H1 (cell line): ENCODE data around the gene WIPF1. TPM values are rescaled to one million over a fixed set of nuclear protein-coding genes. Genes with fewer than 3 reads are reported as not detected.

Source experiments
- CTCF ChIA-PET: fragments of 300-600 bp; sonication (Branson Sonifier 250); formaldehyde crosslinking; loops from one replicate; lab custom pipeline; 2021; ENCODE audit not compliant: partially characterized antibody; lab: Charles Lee
- POLR2A ChIA-PET: fragments of 300-600 bp; sonication (Branson Sonifier 250); formaldehyde crosslinking; loops from one replicate; lab custom pipeline; 2021; ENCODE audit warnings: inconsistent platforms; ENCODE audit not compliant: partially characterized antibody; lab: Charles Lee
- DNase-seq, 2 experiments: peaks; one replicate each; pipeline versions ENCODE4 v3.0.0 to v3.0.0-alpha.2; 2010 to 2022; ENCODE audit warnings: low spot score in 2 of 2, low read depth in 1 of 2, mixed read lengths in 1 of 2
- FAIRE-seq: peaks from 2 replicates; lab custom pipeline; 2011; peaks lifted over from hg19 to GRCh38; lab: Jason Lieb, UNC
- H2AFZ ChIP-seq: 2 replicates; pipeline ENCODE4 v1.8.1; 2012; ENCODE audit warnings: low read length, inconsistent platforms
- H2AK5ac ChIP-seq: 2 replicates; pipeline ENCODE4 v1.6.1; 2013; ENCODE audit warnings: low read depth, low read length
- H2BK120ac ChIP-seq: replicated peaks from 2 replicates; pipeline ENCODE3; 2013; ENCODE audit warnings: low read depth, low read length, inconsistent platforms
- H2BK12ac ChIP-seq: 2 replicates; pipeline ENCODE4 v1.6.1; 2013; ENCODE audit warnings: low read depth, low read length
- H2BK15ac ChIP-seq: 2 replicates; pipeline ENCODE4 v1.6.1; 2013; ENCODE audit warnings: low read length
- H2BK20ac ChIP-seq: 2 replicates; pipeline ENCODE4 v1.6.1; 2013; ENCODE audit warnings: low read length
- H2BK5ac ChIP-seq: 2 replicates; pipeline ENCODE4 v1.6.1; 2013; ENCODE audit warnings: low read depth, low read length
- H3K14ac ChIP-seq: 2 replicates; pipeline ENCODE4 v1.6.1; 2013; ENCODE audit warnings: inconsistent platforms; ENCODE audit not compliant: insufficient read length
- H3K18ac ChIP-seq: 2 replicates; pipeline ENCODE4 v1.6.1; 2013; ENCODE audit warnings: low read length; ENCODE audit errors: extremely low read depth
- H3K23ac ChIP-seq: 2 replicates; pipeline ENCODE4 v1.6.1; 2013; ENCODE audit warnings: inconsistent platforms; ENCODE audit not compliant: insufficient read length
- H3K23me2 ChIP-seq: 2 replicates; pipeline ENCODE4 v1.6.1; 2013; ENCODE audit warnings: low read depth, low read length
- H3K27ac ChIP-seq: 2 replicates; pipeline ENCODE4 v1.6.1; 2011; ENCODE audit warnings: low read depth, low read length, inconsistent platforms
- H3K27me3 ChIP-seq, 4 experiments: replicated peaks in 1 of 4; 1 replicate in 1 of 4; 2 replicates in 3 of 4; pipeline versions ENCODE4 v1.6.1 to v1.8.1; 2011 to 2013; ENCODE audit warnings: low read length in 3 of 4, mild to moderate bottlenecking in 3 of 4, inconsistent platforms in 2 of 4, mixed read lengths in 2 of 4, moderate library complexity in 1 of 4; ENCODE audit not compliant: control insufficient read depth in 3 of 4, insufficient read depth in 3 of 4; ENCODE audit errors: extremely low read depth in 1 of 4
- H3K36me3 ChIP-seq, 4 experiments: 2 replicates each; pipeline versions ENCODE4 v1.6.1 to v1.8.1; 2011 to 2013; ENCODE audit warnings: mild to moderate bottlenecking in 4 of 4, low read length in 3 of 4, moderate library complexity in 2 of 4, control low read depth in 1 of 4, inconsistent platforms in 1 of 4; ENCODE audit not compliant: insufficient read depth in 4 of 4, control insufficient read depth in 2 of 4
- H3K4ac ChIP-seq: replicated peaks from 2 replicates; pipeline ENCODE3; 2013; ENCODE audit warnings: low read length, low read depth, mixed read lengths, inconsistent platforms; ENCODE audit not compliant: insufficient read length
- H3K4me1 ChIP-seq, 4 experiments: replicated peaks in 1 of 4; 1 replicate in 1 of 4; 2 replicates in 3 of 4; pipeline versions ENCODE4 v1.6.1 to v1.8.1; 2011 to 2013; ENCODE audit warnings: low read length in 3 of 4, inconsistent platforms in 2 of 4, mixed read lengths in 1 of 4; ENCODE audit not compliant: insufficient read depth in 4 of 4, control insufficient read depth in 3 of 4
- H3K4me2 ChIP-seq, 2 experiments: 2 replicates each; pipeline versions ENCODE4 v1.6.1 to v1.8.1; 2011 to 2013; ENCODE audit warnings: low read depth in 2 of 2, low read length in 2 of 2, control low read depth in 1 of 2, inconsistent platforms in 1 of 2, mild to moderate bottlenecking in 1 of 2; ENCODE audit not compliant: insufficient read depth in 1 of 2
- H3K4me3 ChIP-seq, 4 experiments: fragments of 200-600, 300-600 bp in 1 of 4; sonication (generic), shearing (Covaris generic), sonication (Bioruptor Twin) in 1 of 4; 2 replicates each; pipeline versions ENCODE4 v1.5.1 to v1.8.1; 2011 to 2016; ENCODE audit warnings: low read length in 4 of 4, low read depth in 3 of 4, control low read depth in 2 of 4, inconsistent platforms in 2 of 4, mild to moderate bottlenecking in 2 of 4, mixed read lengths in 1 of 4, moderate library complexity in 1 of 4; ENCODE audit not compliant: insufficient read depth in 2 of 4; ENCODE audit errors: extremely low read depth in 1 of 4
- H3K56ac ChIP-seq: replicated peaks from 2 replicates; pipeline ENCODE3; 2013; ENCODE audit warnings: low read depth, mild to moderate bottlenecking, mixed read lengths, low read length, inconsistent platforms; ENCODE audit not compliant: insufficient read length
- H3K79me1 ChIP-seq: 2 replicates; pipeline ENCODE4 v1.6.1; 2013; ENCODE audit warnings: low read depth, low read length, control low read depth
- H3K79me2 ChIP-seq, 2 experiments: 2 replicates each; pipeline versions ENCODE4 v1.6.1 to v1.8.1; 2012 to 2013; ENCODE audit warnings: low read length in 2 of 2, mild to moderate bottlenecking in 2 of 2, inconsistent platforms in 1 of 2; ENCODE audit not compliant: insufficient read depth in 2 of 2, control insufficient read depth in 1 of 2
- H3K9ac ChIP-seq, 4 experiments: replicated peaks in 1 of 4; 1 replicate in 1 of 4; 2 replicates in 3 of 4; pipeline versions ENCODE4 v1.6.1 to v1.8.1; 2011 to 2013; ENCODE audit warnings: low read depth in 3 of 4, low read length in 3 of 4, control low read depth in 2 of 4, mild to moderate bottlenecking in 2 of 4, moderate library complexity in 2 of 4, inconsistent platforms in 1 of 4; ENCODE audit errors: extremely low read depth in 1 of 4
- H3K9me3 ChIP-seq, 2 experiments: 2 replicates each; pipeline versions ENCODE4 v1.6.1 to v1.8.1; 2012 to 2013; ENCODE audit warnings: mild to moderate bottlenecking in 2 of 2, moderate library complexity in 2 of 2, control low read depth in 1 of 2, inconsistent platforms in 1 of 2, low read depth in 1 of 2, low read length in 1 of 2, mixed read lengths in 1 of 2; ENCODE audit not compliant: insufficient read depth in 2 of 2
- H4K20me1 ChIP-seq, 2 experiments: replicated peaks in 1 of 2; 2 replicates each; pipeline versions ENCODE3 to v1.8.1; 2011 to 2013; ENCODE audit warnings: inconsistent platforms in 2 of 2, low read length in 2 of 2, mild to moderate bottlenecking in 1 of 2; ENCODE audit not compliant: insufficient read depth in 2 of 2, control insufficient read depth in 1 of 2
- H4K5ac ChIP-seq: 2 replicates; pipeline ENCODE4 v1.6.1; 2013; ENCODE audit warnings: low read length, low read depth, mixed read lengths, inconsistent platforms; ENCODE audit not compliant: insufficient read length
- H4K8ac ChIP-seq: 2 replicates; pipeline ENCODE4 v1.8.0; 2013; ENCODE audit warnings: mild to moderate bottlenecking, moderate library complexity, low read length, inconsistent platforms; ENCODE audit not compliant: insufficient read depth; ENCODE audit errors: extremely low read depth
- H4K91ac ChIP-seq: replicated peaks from 2 replicates; pipeline ENCODE3; 2013; ENCODE audit warnings: low read length, mixed read lengths, inconsistent platforms; ENCODE audit not compliant: insufficient read length
- CEBPB ChIP-seq: IDR thresholded peaks from 2 replicates; pipeline ENCODE4 v1.6.1; 2012; ENCODE audit warnings: low read depth, low read length
- CREB1 ChIP-seq: IDR thresholded peaks from 2 replicates; pipeline ENCODE4 v1.6.1; 2012; ENCODE audit warnings: inconsistent platforms
- CTCF ChIP-seq, 3 experiments: IDR thresholded peaks; 1 replicate in 2 of 3; 2 replicates in 1 of 3; pipeline versions ENCODE4 v1.5.1 to v1.6.1; 2011; ENCODE audit warnings: low read length in 3 of 3, mild to moderate bottlenecking in 3 of 3, inconsistent platforms in 2 of 3, low read depth in 1 of 3, moderate library complexity in 1 of 3; ENCODE audit not compliant: insufficient read depth in 1 of 3; ENCODE audit errors: control extremely low read depth in 1 of 3
- GTF2F1 ChIP-seq: IDR thresholded peaks from 2 replicates; pipeline ENCODE4 v1.6.1; 2012; ENCODE audit warnings: low read depth, low read length, improper control_type of control experiment, borderline replicate concordance
- JUN ChIP-seq: IDR thresholded peaks from 2 replicates; pipeline ENCODE4 v1.6.1; 2011; ENCODE audit warnings: low read depth, mild to moderate bottlenecking, improper control_type of control experiment, low read length
- KDM4A ChIP-seq: IDR thresholded peaks from one replicate; pipeline ENCODE4 v1.7.1; 2012; ENCODE audit warnings: low read depth, mild to moderate bottlenecking, moderate library complexity, low read length, inconsistent platforms; ENCODE audit not compliant: severe bottlenecking
- MAX ChIP-seq: IDR thresholded peaks from 2 replicates; pipeline ENCODE4 v1.6.1; 2012; ENCODE audit warnings: inconsistent platforms
- POLR2A ChIP-seq, 2 experiments: IDR thresholded peaks; 1 replicate in 1 of 2; 2 replicates in 1 of 2; pipeline ENCODE4 v1.6.1; 2011; ENCODE audit warnings: low read depth in 2 of 2, low read length in 2 of 2, mild to moderate bottlenecking in 2 of 2; ENCODE audit errors: control extremely low read depth in 1 of 2
- POU5F1 ChIP-seq: IDR thresholded peaks from 2 replicates; pipeline ENCODE4 v1.6.1; 2011; ENCODE audit warnings: low read depth, mild to moderate bottlenecking, low read length, moderate library complexity
- RXRA ChIP-seq: IDR thresholded peaks from 2 replicates; pipeline ENCODE4 v1.6.1; 2011; ENCODE audit warnings: low read depth, mild to moderate bottlenecking, low read length, moderate library complexity; ENCODE audit not compliant: insufficient read depth
- SP1 ChIP-seq: IDR thresholded peaks from 2 replicates; pipeline ENCODE4 v1.6.1; 2011; ENCODE audit warnings: low read depth, low read length
- SP4 ChIP-seq: IDR thresholded peaks from 2 replicates; pipeline ENCODE4 v1.6.1; 2012; ENCODE audit warnings: low read length, inconsistent platforms
- SUZ12 ChIP-seq: fragments of 200-600 bp; sonication (generic); IDR thresholded peaks from 2 replicates; pipeline ENCODE4 v1.6.1; 2012; ENCODE audit warnings: mild to moderate bottlenecking, inconsistent platforms, low read length, moderate library complexity, mixed read lengths
- WGBS, 2 experiments: shearing (Covaris generic) in 1 of 2; methylation state at CpG; one replicate each; pipeline versions ENCODE4 v1.1.6 to v1.1.7; 2013 to 2015; ENCODE audit warnings: low lambda C conversion rate in 2 of 2, mixed read lengths in 2 of 2, inconsistent platforms in 1 of 2, low coverage in 1 of 2, missing lambda C conversion rate in 1 of 2; ENCODE audit not compliant: insufficient replicate concordance in 2 of 2, insufficient coverage in 1 of 2, insufficient read length in 1 of 2; ENCODE audit errors: extremely low coverage in 1 of 2, missing lambda C conversion rate in 1 of 2; 5-methylcytosine and 5-hydroxymethylcytosine counted together
- polyA plus RNA-seq, 7 experiments: library from polyadenylated mRNA; depleted of rRNA in 3 of 7; stranded (reverse) in 5 of 7; unstranded in 2 of 7; fragments of >200 nt in 5 of 7; fragments of 200-250 nt in 2 of 7; gene quantifications; 1 replicate in 5 of 7; 2 replicates in 1 of 7; 4 replicates in 1 of 7; pipeline versions ENCODE4 v1.2.1 to v1.2.3, GENCODE V29; 2011 to 2013; ENCODE audit warnings: missing spikeins in 2 of 7, mixed read lengths in 2 of 7
- total RNA-seq: library from RNA; stranded (reverse); fragmentation: NEBNext Ultra II Directional; extraction: Animal tissue kit (Norgen Biotek cat#: 25700); gene quantifications from 2 replicates; pipeline ENCODE4 v1.2.1, GENCODE V29; 2021

The WIPF1 gene
- total and polyA plus RNA-seq, 2 of the 8 experiments (the other 6 are each of a cell fraction or from before 2014, with no cell fraction given): 4.7 to 5.2 TPM

GRCh38 chr2:174606336-174606735 is 8.7 kb upstream of the WIPF1 start:
- H3K79me2 ChIP-seq: no peaks in the 10 kb centered on the region
- H2BK5ac ChIP-seq: no peak overlapping the region
- no peak overlapping the region for H3K4ac ChIP-seq
- no peak overlapping the region for H3K9ac ChIP-seq
- H2AFZ ChIP-seq: no peak overlapping the region
- H4K8ac ChIP-seq: no peak overlapping the region
- no peak for DNase-seq
- H3K4me2 ChIP-seq: no peak overlapping the region
- H3K4me3 ChIP-seq: no peak overlapping the region
- H4K5ac ChIP-seq: no peak overlapping the region
- no peak overlapping the region for H2AK5ac ChIP-seq
- H4K91ac ChIP-seq: no peak overlapping the region
- no peak for FAIRE-seq
- POLR2A ChIA-PET: no interaction called here
- no peak overlapping the region for H2BK120ac ChIP-seq
- H3K36me3 ChIP-seq: no peaks in the 10 kb centered on the region
- CTCF ChIA-PET: interaction anchor here (0.7 to 2.8 kb wide), 5 partner anchors 20 to 144 kb away, joined by 3 to 10 read pairs (median 3); no protein-coding TSS in a partner anchor
- no peak overlapping the region for H2BK12ac ChIP-seq
- WGBS, 2 experiments: 87% methylated on average over 3 of the region's 3 CpGs; no CpG with 5 or more reads in 1 of the 2 experiments
- H4K20me1 ChIP-seq: no peaks in the 10 kb centered on the region
- H2BK20ac ChIP-seq: no peak overlapping the region
- H3K23ac ChIP-seq: no peak overlapping the region
- H3K56ac ChIP-seq: no peak overlapping the region
- H3K9me3 ChIP-seq: no peaks in the 10 kb centered on the region
- H3K79me1 ChIP-seq: no peaks in the 10 kb centered on the region
- no peak overlapping the region for H3K14ac ChIP-seq
- H3K27me3 ChIP-seq: no peaks in the 10 kb centered on the region
- no peaks in the 10 kb centered on the region for H3K23me2 ChIP-seq
- no peak overlapping the region for H3K27ac ChIP-seq
- no peaks in the 10 kb centered on the region; a peak in 1 of 7 replicates for H3K4me1 ChIP-seq
- H3K18ac ChIP-seq: no peak overlapping the region
- H2BK15ac ChIP-seq: no peak overlapping the region
- TF ChIP-seq MAX (no peak), POLR2A (IDR thresholded peaks at IDR 0.05; ENCODE audit: control extremely low read depth in 1 of 2, low read depth in 2 of 2, low read length in 2 of 2) (no peak), KDM4A (no peak), SP1 (no peak), CREB1 (no peak), SUZ12 (no peak), JUN (no peak), CTCF (IDR thresholded peaks at IDR 0.05; ENCODE audit: control extremely low read depth in 1 of 3, insufficient read depth in 1 of 3, low read depth in 1 of 3, low read length in 3 of 3) (no peak), POU5F1 (no peak), RXRA (no peak), SP4 (no peak), CEBPB (no peak), GTF2F1 (no peak)
